ENCODE data around the gene CHRDL2. TPM values are rescaled to one million over a fixed set of nuclear protein-coding genes. Genes with fewer than 3 reads are reported as not detected.

The CHRDL2 gene
- polyA plus RNA-seq, 3 donors, result 0.22 to 1.5 (median 0.34) TPM

DNA sequence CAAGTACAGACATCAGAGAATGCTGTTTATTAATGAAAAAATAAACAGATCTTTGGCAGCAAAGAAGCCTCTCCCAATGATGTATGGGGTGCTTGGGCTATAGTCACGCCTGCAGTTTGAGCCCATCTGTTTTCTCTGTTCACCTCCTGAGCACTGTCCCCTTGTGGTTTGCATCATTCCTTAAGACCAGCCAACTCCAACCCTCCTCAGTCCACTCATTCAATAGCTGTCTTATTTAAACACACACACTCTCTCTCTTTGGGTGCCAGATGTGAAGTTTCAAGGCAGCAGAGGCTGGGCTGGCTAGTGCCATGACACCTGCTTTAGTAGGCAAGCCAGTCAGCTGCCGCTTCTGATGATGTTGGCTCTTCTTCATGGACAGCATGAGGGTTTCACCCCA is 80.7 kb downstream of the CHRDL2 start:
- 73 to 84% (median 75%) methylated on average over 2 of the region's 2 CpGs for WGBS, 3 donors
- no peak overlapping the region for H3K27ac ChIP-seq (ENCODE audit: low read depth, low read length)

DNA sequence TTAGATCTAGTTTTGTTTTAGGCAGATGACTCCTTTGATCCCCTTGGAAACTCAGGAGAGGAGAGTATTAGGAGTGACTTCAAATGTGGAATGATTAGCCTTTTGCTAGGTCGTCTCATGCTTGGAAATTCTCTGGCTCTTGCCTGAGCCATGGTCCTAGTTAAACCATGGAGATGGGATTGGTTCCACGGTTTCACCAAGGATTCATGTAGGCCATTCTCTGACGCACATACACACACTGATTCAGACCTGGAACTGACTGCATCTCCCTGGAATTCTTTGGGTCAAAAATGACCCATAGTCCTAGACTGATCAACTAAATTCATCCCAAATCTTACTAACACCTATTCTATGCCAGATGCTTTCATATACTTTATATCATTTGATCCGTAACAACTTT is 82.3 kb downstream of the CHRDL2 start:
- no peak overlapping the region for H3K27ac ChIP-seq (ENCODE audit: low read depth, low read length)
- WGBS, 3 donors, result 89 to 95% (median 93%) methylated on average over 4 of the region's 4 CpGs

- WGBS, 3 donors, result 89 to 98% (median 98%) methylated on average over 3 of the region's 3 CpGs
- no peak overlapping the region for H3K27ac ChIP-seq (ENCODE audit: low read depth, low read length)
These were observed 83.4 kb downstream of the CHRDL2 start for GRCh38 chr11:74647831-74648230.

GRCh38 chr11:74647404-74647803 is 83.8 kb downstream of the CHRDL2 start:
- no peak overlapping the region for H3K27ac ChIP-seq (ENCODE audit: low read depth, low read length)

GRCh38 chr11:74646954-74647353 is 84.3 kb downstream of the CHRDL2 start:
- WGBS, 3 donors, result 90 to 98% (median 97%) methylated on average over 7 of the region's 7 CpGs
- no peak overlapping the region for H3K27ac ChIP-seq (ENCODE audit: low read depth, low read length)

Other genes with a start within 250 kb of the CHRDL2 start
- 1 to 10 TPM in 2 of 3 donors, under 1 TPM in 1; 0.45 to 3.6 (median 2.2) TPM for gene LIPT2, start 237.7 kb downstream of the CHRDL2 start, polyA plus RNA-seq
- gene POLD3, start 138.8 kb downstream of the CHRDL2 start, polyA plus RNA-seq, result 1 to 10 TPM; 6.7 to 9.5 (median 8.2) TPM
- gene RNF169, start 17.4 kb upstream of the CHRDL2 start, polyA plus RNA-seq, result 1 to 10 TPM; 2.2 to 3.4 (median 2.9) TPM
- gene XRRA1, start 217.7 kb upstream of the CHRDL2 start, polyA plus RNA-seq, result 1 to 10 TPM; 1.0 to 5.8 (median 2.4) TPM
- 10 to 100 TPM; 58.1 to 85.6 (median 67.9) TPM for gene SPCS2, start 217.8 kb upstream of the CHRDL2 start, polyA plus RNA-seq